Forelimb muscle (tissue), 1 donor: ENCODE measurements around the gene AMPH. TPM values are rescaled to one million over a fixed set of nuclear protein-coding genes. Genes with fewer than 3 reads are reported as not detected.
A peak's percentile ranks its signal among the peaks of the same experiment; 100 is the strongest.

Experiments used
- DNase-seq: peaks from one replicate; pipeline ENCODE4 v3.0.0-alpha.2; 2013; ENCODE audit warnings: low read depth
- polyA plus RNA-seq: library from polyadenylated mRNA; unstranded; fragments of 120-200 nt; gene quantifications from one replicate; pipeline ENCODE4 v1.2.1, GENCODE V29; 2013; ENCODE audit not compliant: insufficient read length

Gene AMPH
- 7.0 TPM for polyA plus RNA-seq

DNA sequence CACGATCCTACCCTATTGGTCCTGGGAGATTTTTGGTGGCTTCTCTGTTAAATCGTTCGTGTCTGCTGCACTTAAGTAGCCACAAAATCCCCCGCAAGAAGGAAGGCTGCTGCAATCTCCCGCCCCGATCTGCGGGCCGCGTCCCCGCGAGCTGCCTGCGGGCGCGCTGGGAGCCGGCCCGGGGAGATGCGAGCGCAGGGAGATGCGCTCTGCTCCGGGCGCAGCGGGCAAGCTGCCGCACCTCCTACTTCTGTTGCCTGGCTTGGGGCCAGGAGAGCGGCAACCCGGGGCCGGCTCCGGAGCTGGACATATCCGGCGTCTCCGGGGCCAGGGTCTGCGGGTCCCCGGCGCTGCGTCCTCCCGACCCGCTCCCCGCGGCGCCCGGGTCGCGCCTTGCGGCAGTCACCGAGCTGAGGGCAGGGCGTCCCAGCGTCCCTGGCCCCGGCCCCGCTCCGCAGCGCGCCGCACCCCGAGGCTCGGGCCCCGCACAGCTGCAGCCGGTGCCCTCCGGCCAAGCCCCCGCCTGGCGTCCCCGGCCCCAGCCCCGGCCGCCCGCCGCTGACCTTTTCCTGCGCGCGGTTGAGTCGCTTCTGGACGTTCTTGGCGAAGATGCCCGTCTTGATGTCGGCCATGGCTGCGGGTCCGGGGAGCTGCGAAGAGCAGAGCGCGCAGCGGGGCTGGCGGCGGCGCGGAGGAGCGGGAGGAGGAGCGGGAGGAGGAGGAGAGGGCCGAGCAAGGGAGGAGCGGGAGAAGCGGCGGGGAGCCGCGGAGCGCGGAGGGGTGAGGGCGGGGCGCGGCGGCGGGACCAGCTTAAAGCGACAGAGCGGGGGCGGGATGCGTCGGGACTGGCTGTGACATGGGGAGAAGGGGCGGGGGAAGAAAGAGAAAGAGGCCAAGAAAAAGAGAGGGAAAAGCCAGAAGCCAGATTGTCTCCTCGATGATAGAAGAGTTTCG, at the start of gene AMPH:
Gene AMPH (minus strand): TSS at position 654 of the 954 bp plus-strand sequence. CDS start 22 bp downstream, at position 632.
- peak; percentile 40 for DNase-seq

- DNase-seq, result no peak
These were observed 48.2 kb upstream of the AMPH start for GRCh38 chr7:38679419-38679818.

DNA sequence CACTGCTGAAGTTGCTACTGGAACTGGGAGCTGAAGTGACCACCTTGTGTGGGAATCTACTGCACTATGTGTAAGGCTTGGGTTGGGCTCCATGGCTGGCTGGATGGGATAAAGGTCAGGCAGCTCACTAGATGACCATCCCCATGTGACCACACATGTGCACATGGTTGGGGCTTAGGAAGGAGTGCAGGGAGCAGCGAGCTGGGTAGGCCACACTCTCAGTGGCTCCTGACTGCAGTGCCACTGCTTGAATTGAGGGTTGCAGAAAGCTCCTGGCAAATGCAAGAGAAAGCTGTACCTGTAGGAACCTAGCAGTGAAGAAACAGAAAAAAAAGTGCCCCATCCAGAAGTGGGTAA, 47.5 kb upstream of the AMPH start:
- no peak for DNase-seq

DNA sequence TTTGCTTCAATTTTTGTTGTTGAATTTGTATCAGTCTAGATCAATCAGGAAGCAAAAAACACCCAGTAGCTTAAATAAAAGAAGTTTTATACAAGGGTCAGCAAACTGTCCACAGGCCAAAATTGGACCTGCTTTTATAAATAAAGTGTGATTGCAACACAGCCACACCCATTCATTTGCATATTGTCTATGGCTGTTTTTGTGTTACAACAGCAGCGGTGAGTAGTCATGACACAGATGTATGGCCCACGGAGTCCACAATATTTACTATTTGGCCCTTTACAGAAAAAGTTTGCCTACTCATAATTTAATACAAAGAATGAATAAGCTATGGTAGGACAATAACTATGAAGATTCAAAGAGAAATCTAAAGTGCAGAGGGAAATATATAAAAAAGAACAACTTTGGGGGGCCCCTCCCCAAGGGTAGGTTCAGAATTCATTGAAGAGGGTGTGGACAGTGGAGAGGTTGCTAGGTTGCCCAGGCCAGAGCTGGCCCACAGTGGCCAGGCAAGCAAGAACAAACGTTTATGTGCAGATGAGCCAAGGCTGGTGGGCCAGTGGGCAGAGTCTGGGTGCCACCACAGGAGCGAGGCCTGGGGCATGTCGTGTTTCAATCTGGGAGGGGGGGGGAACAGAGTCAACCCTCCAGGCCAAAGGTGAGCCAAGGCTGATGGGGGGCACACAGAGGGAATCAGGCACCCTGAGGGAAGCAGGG, 47.0 kb upstream of the AMPH start:
- DNase-seq, result no peak

DNA sequence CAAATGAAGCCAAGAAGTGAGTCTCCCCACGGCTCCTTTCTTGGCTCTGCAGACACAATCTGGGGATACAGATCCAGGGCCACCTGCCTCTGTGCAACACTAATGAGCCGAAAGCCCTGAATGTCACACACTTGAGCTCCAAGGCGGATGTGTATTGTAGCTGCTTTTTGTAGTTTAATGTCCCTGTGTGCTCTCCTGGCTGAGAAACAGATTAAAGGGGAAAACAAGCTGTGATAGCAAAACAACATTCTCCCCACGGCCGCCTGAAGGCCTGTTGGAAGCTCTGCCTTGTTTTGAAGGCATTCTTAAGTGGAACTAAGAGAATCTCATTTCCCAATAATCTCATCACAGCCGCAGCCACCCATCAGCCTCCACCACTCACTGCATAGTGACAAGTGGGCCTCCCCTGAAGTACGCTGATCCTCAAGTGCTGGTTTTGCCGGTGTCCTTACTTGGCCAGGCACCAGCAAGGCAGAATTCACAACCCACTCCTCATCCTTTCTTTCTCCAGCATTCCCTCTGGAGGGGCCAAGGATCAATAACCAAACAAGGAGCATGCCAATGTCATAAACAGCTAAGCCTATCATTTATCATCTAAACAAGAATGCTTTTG, 44.4 kb upstream of the AMPH start:
- DNase-seq, result no peak

- no peak for DNase-seq
These were observed 43.3 kb upstream of the AMPH start for GRCh38 chr7:38674513-38674912.

- DNase-seq, result no peak
These were observed 42.6 kb upstream of the AMPH start for GRCh38 chr7:38673795-38674194.

DNA sequence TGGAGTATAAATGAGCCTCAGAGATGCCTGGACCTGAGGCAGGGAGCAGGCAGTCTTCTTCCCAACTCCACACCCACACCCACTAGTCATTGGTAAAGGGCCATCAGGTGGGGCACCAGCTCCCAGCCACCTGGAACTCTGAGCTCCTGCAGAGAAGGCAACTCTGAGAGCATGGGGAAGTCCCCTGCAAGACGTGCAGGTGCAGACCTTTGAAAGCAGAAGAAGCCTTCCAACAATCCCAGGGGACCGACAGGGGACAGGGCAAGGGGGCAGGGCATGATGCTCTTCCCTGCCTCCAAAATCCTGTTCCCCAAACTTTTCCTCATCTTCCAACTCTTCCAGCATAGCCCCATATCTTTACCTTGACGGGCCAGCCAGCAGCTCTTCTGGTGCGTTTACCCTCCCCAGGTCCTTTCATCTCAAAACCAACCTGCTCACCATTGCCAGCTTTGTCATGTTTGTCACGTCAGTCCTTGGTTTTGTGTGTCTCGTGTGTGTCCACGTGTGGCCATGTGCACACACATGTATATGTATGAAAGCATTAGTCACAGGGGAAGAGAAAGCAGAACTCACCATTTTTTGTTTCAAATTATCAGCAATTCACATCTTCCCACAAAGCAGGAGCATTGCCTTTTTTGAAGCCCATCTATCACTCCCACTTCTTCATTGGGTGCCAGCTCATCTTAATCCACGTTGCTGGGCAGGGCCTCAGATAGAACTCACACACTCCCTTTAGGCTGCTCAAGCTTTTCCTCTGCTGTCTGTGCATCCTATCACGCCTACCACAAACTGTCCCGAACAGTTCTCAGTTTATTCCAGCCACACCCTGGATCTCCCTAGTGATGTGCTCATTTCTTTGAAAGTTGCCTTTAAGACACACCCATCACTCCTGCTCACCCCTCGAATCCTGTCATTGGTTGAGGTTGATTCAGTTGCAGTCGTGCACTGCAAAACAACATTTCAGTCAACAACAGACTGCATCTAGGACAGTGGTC, 41.0 kb upstream of the AMPH start:
- DNase-seq, result no peak

- no peak for DNase-seq
These were observed 38.9 kb upstream of the AMPH start for GRCh38 chr7:38669965-38670520.

DNA sequence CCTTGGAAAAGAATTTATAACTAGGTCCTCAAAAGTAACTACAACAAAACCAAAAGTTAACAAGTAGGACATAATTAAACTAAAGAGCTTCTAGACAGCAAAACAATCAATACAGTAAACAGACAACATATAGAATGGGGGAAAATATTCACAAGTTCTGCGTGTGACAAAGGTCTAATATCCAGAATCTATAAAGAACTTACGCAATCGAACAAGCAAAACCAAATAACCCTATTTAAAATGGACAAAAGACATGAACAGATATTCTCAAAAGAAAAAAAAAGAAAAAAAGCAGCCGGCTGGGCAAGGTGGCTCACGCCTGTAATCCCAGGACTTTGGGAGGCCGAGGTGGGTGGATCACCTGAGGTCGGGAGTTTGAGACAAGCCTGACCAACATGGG, 33.8 kb upstream of the AMPH start:
- DNase-seq, result no peak

DNA sequence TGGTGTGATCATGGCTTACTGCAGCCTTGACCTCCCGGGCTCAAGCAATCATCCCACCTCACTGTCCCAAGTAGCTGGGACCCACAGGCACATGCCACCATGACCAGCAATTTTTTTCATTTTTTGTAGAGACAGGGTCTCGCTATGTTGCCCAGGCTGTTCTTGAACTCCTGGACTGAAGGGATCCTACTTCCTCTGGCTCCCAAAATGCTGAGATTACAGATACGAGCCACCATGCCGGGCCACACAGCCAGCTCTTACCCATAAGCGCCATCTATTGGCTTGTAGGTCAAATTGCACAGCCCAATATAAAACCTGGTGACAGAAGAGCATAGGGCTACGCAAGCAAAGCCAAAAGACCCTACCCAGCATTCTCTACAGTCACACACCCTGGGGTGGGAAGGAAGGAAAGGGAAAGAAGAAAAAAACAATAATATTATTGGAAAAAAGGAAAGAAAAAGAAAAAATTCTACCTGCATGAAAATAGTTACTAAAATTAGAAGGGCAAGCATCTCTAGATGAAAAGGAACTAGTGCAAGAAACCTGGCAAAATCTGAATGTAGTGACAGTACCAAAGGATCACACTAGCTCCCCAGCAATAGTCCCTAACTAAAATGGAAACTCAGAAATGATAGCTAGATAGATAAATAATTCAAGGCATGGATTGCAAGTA, 29.4 kb upstream of the AMPH start:
- DNase-seq, result no peak

DNA sequence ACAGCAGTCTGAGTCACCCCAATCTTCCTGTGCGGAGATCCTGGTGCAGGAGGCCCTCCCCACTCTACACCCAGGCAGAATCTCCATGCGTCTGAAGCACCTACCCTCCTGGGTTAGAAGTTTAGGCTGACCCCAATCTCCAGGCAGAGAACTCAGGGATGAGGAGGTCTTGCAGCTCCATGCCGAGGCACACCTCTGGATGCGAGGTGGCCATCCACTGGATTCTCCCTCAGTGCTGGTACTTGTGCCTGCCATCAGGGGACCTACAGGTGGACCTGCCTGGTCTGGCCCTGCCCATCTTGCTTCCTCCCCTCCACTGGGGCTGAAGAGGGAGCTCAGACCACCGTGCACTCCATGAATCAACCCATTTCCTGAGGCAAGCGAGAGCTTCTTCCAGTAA, 28.8 kb upstream of the AMPH start:
- no peak for DNase-seq

DNA sequence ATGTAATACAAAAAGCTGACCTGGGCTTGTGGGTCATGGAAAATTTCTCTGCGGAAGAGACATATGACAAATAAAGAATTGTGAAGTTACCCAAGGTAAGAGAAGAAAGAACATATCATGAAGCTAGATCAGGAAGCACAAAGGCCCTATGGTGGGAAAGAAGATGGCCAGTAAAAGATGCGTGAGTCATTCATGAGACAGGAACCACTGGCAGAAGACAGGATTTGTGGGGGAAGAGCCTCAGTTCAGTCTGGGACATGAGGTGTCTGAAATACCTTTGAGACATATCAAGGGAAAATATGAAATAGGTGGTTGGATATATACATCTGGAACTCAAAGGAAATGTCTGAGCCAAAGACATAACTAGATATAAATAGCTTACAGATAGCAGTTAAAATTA, 27.7 kb upstream of the AMPH start:
- DNase-seq, result no peak

GRCh38 chr7:38656968-38657367, 25.8 kb upstream of the AMPH start:
- no peak for DNase-seq

- DNase-seq, result no peak
These were observed 24.9 kb upstream of the AMPH start for GRCh38 chr7:38655833-38656774.

DNA sequence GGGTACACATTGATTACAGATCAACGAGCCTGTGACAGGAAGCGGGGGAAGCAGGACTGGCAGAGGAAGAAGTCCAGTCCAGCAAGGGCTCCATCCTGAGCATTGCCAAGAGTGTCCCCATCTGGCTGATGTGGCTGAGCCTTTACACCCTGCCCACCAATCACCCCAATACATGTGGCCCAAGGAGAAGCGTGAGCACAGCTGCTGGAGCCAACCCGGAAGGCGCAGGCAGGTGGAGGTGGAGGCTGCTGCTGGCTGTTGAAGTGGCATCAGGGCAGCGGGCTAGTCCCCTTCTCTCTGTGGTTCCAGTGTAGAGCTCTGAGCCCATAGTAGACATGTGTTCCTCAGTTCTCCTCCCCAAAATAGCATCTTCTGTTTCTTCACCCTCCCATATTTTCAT, 6.8 kb upstream of the AMPH start:
- no peak for DNase-seq

GRCh38 chr7:38632411-38632810, 1.2 kb upstream of the AMPH start:
- no peak for DNase-seq

DNA sequence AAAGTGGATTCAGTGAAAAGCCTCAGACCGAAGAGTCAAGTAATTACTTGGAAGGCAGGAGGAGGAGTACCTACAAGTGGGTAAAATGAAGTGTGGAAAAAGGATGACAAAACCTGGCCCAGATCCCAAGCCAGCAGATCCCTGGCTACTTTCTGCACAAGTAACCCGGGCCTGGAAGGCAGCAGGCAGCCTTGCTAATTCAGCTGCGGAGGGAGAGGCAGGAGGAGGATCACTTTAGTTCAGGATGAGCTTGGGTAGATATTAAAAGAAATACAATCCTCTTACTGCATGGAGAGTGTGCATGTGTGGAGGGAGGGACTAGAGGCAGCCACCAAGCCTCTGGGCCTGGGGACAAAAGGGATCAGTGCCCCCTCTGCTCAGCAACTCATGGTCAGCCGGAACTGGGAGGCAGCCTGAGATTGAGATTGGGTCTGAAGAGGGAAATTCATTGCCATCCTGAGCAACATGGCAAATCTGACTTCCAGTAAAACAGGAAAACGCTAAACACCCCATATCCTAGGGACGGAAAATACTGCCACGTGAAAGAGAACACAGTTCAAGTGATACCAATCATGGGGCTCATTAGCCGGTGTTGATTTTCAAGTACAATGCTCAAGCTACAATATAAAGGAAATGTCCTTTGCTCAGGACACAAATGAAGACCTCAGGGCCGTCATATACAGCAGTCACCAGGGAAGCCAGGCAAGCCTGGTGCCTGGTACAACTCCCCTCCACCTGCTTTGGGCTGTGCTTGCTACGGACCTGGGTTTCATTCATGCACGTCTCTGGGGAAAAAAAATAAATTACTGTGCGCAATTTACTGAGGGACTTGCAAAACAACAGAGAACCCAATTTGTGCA, 1.3 kb downstream of the AMPH start:
- no peak for DNase-seq
